Liver (tissue), 9 donors: Measurements from ENCODE around the gene SCN1A. TPM values are rescaled to one million over a fixed set of nuclear protein-coding genes. Genes with fewer than 3 reads are reported as not detected.

Source experiments
- DNase-seq: peaks from one replicate; pipeline ENCODE4 v3.0.0-alpha.2; 2017; ENCODE audit warnings: low spot score
- H3K27ac ChIP-seq, 2 donors: one replicate each; pipeline ENCODE4 v1.7.0; 2013; ENCODE audit warnings: inconsistent platforms in 2 of 2, low read length in 2 of 2, control low read depth in 1 of 2, low read depth in 1 of 2, mild to moderate bottlenecking in 1 of 2
- H3K27me3 ChIP-seq, 4 donors: one replicate each; pipeline versions ENCODE4 v1.6.1 to v1.7.0; 2013; ENCODE audit warnings: low read length in 3 of 4, inconsistent platforms in 1 of 4, mild to moderate bottlenecking in 1 of 4, moderate library complexity in 1 of 4; ENCODE audit not compliant: control insufficient read depth in 4 of 4, insufficient read depth in 4 of 4
- H3K36me3 ChIP-seq, 4 donors: one replicate each; pipeline versions ENCODE4 v1.6.1 to v1.7.0; 2013; ENCODE audit warnings: low read length in 3 of 4, mild to moderate bottlenecking in 3 of 4, low read depth in 1 of 4, moderate library complexity in 1 of 4; ENCODE audit not compliant: control insufficient read depth in 4 of 4, insufficient read depth in 3 of 4
- H3K4me1 ChIP-seq, 4 donors: one replicate each; pipeline versions ENCODE4 v1.6.1 to v1.7.0; 2013; ENCODE audit warnings: low read length in 3 of 4, mild to moderate bottlenecking in 3 of 4, moderate library complexity in 1 of 4; ENCODE audit not compliant: control insufficient read depth in 4 of 4, insufficient read depth in 4 of 4
- H3K4me3 ChIP-seq, 3 donors: one replicate each; pipeline versions ENCODE4 v1.6.1 to v1.7.0; 2013; ENCODE audit warnings: low read length in 3 of 3, control low read depth in 1 of 3, low read depth in 1 of 3, mild to moderate bottlenecking in 1 of 3
- H3K9ac ChIP-seq, 2 donors: one replicate each; pipeline ENCODE4 v1.7.0; 2013; ENCODE audit warnings: low read length in 2 of 2, mild to moderate bottlenecking in 2 of 2, moderate library complexity in 2 of 2, control low read depth in 1 of 2, low read depth in 1 of 2
- H3K9me3 ChIP-seq, 4 donors: one replicate each; pipeline versions ENCODE4 v1.6.1 to v1.7.0; 2013; ENCODE audit warnings: low read length in 3 of 4; ENCODE audit not compliant: control insufficient read depth in 4 of 4
- ATF3 ChIP-seq: IDR thresholded peaks from 2 replicates; pipeline ENCODE4 v1.6.1; 2016; ENCODE audit warnings: antibody characterized with exemption
- CTCF ChIP-seq: fragments of 150-350 bp; IDR thresholded peaks from 2 replicates; pipeline ENCODE4 v1.5.1; 2017; ENCODE audit warnings: improper control_type of control experiment, low read depth, low read length; ENCODE audit not compliant: missing input control
- EGR1 ChIP-seq, 2 donors: IDR thresholded peaks; 2 replicates each; pipeline ENCODE4 v1.6.1; 2016 to 2018; ENCODE audit warnings: antibody characterized with exemption in 2 of 2, low read depth in 2 of 2
- FOXA1 ChIP-seq: IDR thresholded peaks from 2 replicates; pipeline ENCODE4 v1.6.1; 2016; ENCODE audit warnings: antibody characterized with exemption
- FOXA2 ChIP-seq: IDR thresholded peaks from 2 replicates; pipeline ENCODE4 v1.6.1; 2016; ENCODE audit warnings: antibody characterized with exemption
- GABPA ChIP-seq, 2 donors: IDR thresholded peaks in 1 of 2; conservative IDR thresholded peaks in 1 of 2; 2 replicates each; pipeline ENCODE4 v1.6.1; 2016; ENCODE audit warnings: antibody characterized with exemption in 2 of 2, mild to moderate bottlenecking in 1 of 2, moderate library complexity in 1 of 2
- HNF4A ChIP-seq, 2 donors: conservative IDR thresholded peaks; 2 replicates each; pipeline ENCODE4 v1.6.1; 2016; ENCODE audit warnings: antibody characterized with exemption in 2 of 2, mild to moderate bottlenecking in 2 of 2
- HNF4G ChIP-seq: IDR thresholded peaks from 2 replicates; pipeline ENCODE4 v1.6.1; 2016; ENCODE audit warnings: antibody characterized with exemption
- JUND ChIP-seq, 2 donors: IDR thresholded peaks; 2 replicates each; pipeline ENCODE4 v1.6.1; 2016; ENCODE audit warnings: antibody characterized with exemption in 2 of 2
- NR2F2 ChIP-seq: IDR thresholded peaks from 2 replicates; pipeline ENCODE4 v1.6.1; 2016; ENCODE audit warnings: antibody characterized with exemption
- RAD21 ChIP-seq, 2 donors: IDR thresholded peaks; 2 replicates each; pipeline ENCODE4 v1.6.1; 2016; ENCODE audit warnings: antibody characterized with exemption in 2 of 2, mild to moderate bottlenecking in 2 of 2
- REST ChIP-seq: IDR thresholded peaks from 2 replicates; pipeline ENCODE4 v1.6.1; 2016; ENCODE audit warnings: antibody characterized with exemption, mild to moderate bottlenecking
- RXRA ChIP-seq, 2 donors: IDR thresholded peaks; 2 replicates each; pipeline ENCODE4 v1.6.1; 2017 to 2018; ENCODE audit warnings: antibody characterized with exemption in 2 of 2, mild to moderate bottlenecking in 1 of 2
- SP1 ChIP-seq: IDR thresholded peaks from 2 replicates; pipeline ENCODE4 v1.6.1; 2018; ENCODE audit warnings: antibody characterized with exemption, mild to moderate bottlenecking
- TAF1 ChIP-seq: conservative IDR thresholded peaks from 2 replicates; pipeline ENCODE4 v1.6.1; 2016; ENCODE audit warnings: antibody characterized with exemption, mild to moderate bottlenecking
- YY1 ChIP-seq: IDR thresholded peaks from 2 replicates; pipeline ENCODE4 v1.6.1; 2016; ENCODE audit warnings: antibody characterized with exemption, mild to moderate bottlenecking
- WGBS: extraction: QIAGEN DNeasy Blood & Tissue Kit; methylation state at CpG from one replicate; pipeline ENCODE4 v1.1.7; 2013; 5-methylcytosine and 5-hydroxymethylcytosine counted together
- polyA plus RNA-seq, 2 donors: library from polyadenylated mRNA; stranded (reverse) in 1 of 2; unstranded in 1 of 2; fragments of 200-250 nt in 1 of 2; fragments of >200 nt in 1 of 2; fragmentation: Nextera tagmentation in 1 of 2; extraction: Ambion mirVana in 1 of 2; gene quantifications; one replicate each; pipeline versions ENCODE4 v1.2.1 to v1.2.3, GENCODE V29; 2013 to 2015
- total RNA-seq, 2 donors: library from RNA; depleted of rRNA; stranded (reverse); fragments of >200 nt; gene quantifications; one replicate each; pipeline ENCODE4 v1.2.3, GENCODE V29; 2014
- donor health status: healthy.
- donor health status: healthy.
- donor health status: healthy.
- donor health status: healthy.
- donor health status: healthy.

The SCN1A gene
- total and polyA plus RNA-seq, 4 donors: 0.11 TPM; not detected in 3

GRCh38 chr2:166042356-166042755, 85.5 kb downstream of the SCN1A start:
- 42% methylated on average over 1 of the region's 1 CpG for WGBS
- no peak for DNase-seq
- Histone ChIP-seq H3K4me3 (no peak overlapping the region), H3K36me3 (no peaks in the 10 kb centered on the region), H3K9me3 (no peaks in the 10 kb centered on the region), H3K4me1 (no peaks in the 10 kb centered on the region), H3K9ac (no peak overlapping the region), H3K27ac (no peak overlapping the region), H3K27me3 (peaks cover 0 to 4% (median 0%) of the 10 kb centered on the region in 4 donors)
- TF ChIP-seq RXRA (IDR thresholded peaks at IDR 0.05) (no peak), NR2F2 (no peak), SP1 (no peak)

- 89% methylated on average over 1 of the region's 1 CpG for WGBS
- H3K9ac ChIP-seq: no peak overlapping the region
- peaks cover 0 to 4% (median 0%) of the 10 kb centered on the region in 4 donors for H3K27me3 ChIP-seq
- no peaks in the 10 kb centered on the region for H3K4me1 ChIP-seq
- no peak overlapping the region for H3K27ac ChIP-seq
- no peak overlapping the region for H3K4me3 ChIP-seq
- TF ChIP-seq RAD21 (IDR thresholded peaks at IDR 0.05) (no peak), FOXA2 (no peak), JUND (IDR thresholded peaks at IDR 0.05) (no peak), YY1 (no peak), NR2F2 (no peak)
- no peaks in the 10 kb centered on the region for H3K36me3 ChIP-seq
- no peaks in the 10 kb centered on the region for H3K9me3 ChIP-seq
- DNase-seq: no peak
Measured at GRCh38 chr2:166041613-166042012, 86.2 kb downstream of the SCN1A start.

GRCh38 chr2:166032361-166032760, 95.5 kb downstream of the SCN1A start:
- Histone ChIP-seq H3K36me3 (no peaks in the 10 kb centered on the region), H3K9ac (no peak overlapping the region), H3K4me3 (no peak overlapping the region), H3K27me3 (no peaks in the 10 kb centered on the region), H3K4me1 (no peaks in the 10 kb centered on the region), H3K27ac (no peak overlapping the region), H3K9me3 (no peaks in the 10 kb centered on the region)
- no peak for DNase-seq
- 1% methylated on average over 1 of the region's 1 CpG for WGBS
- no peak for TF ChIP-seq FOXA2
- no peak for TF ChIP-seq GABPA (IDR thresholded peaks at IDR 0.05 in 1 of 2, conservative IDR thresholded peaks at IDR 0.05 in 1 of 2)
- TF ChIP-seq HNF4A (conservative IDR thresholded peaks at IDR 0.05): no peak
- TF ChIP-seq NR2F2: no peak
- TF ChIP-seq HNF4G: no peak
- TF ChIP-seq SP1: no peak
- no peak for TF ChIP-seq FOXA1
- no peak for TF ChIP-seq CTCF
- TF ChIP-seq TAF1: no peak
- no peak for TF ChIP-seq EGR1 (IDR thresholded peaks at IDR 0.05; ENCODE audit: low read depth in 2 of 2)
- TF ChIP-seq REST: no peak
- TF ChIP-seq RAD21 (IDR thresholded peaks at IDR 0.05): no peak
- TF ChIP-seq RXRA (IDR thresholded peaks at IDR 0.05): no peak
- no peak for TF ChIP-seq JUND (IDR thresholded peaks at IDR 0.05)
- TF ChIP-seq ATF3: no peak
